VCaP (cell line): ENCODE data around the gene VPS35L.

Experiments
- H3K27ac ChIP-seq: fragments of 450-650 bp; 2 replicates; pipeline ENCODE4 v1.5.1; 2017
- TF ChIP-seq, protein P1 (sequence below): fragments of 450-650 bp; conservative IDR thresholded peaks from 2 replicates; pipeline ENCODE4 v1.5.1; 2017; ENCODE audit warnings: mild to moderate bottlenecking, moderate library complexity

The VPS35L gene

DNA sequence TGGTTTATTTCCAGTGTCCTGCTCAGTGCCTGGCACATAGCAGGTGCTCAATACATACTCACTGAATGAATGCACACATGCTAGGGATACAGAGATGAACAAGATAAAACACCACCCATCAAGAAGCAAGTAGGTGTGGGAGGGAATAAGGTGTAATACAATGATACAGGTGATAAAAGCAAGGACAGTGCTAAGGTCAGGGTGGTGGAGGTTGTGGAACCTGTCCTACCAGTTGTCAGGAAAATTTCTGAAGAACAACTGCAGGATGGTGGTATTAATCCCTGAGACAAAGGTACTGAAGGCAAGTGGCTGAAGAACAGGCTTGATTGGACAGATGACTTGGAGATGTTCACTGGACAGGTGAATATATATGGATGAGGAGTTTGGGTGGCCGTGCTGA lies 160.7 kb downstream of the VPS35L start:
- H3K27ac ChIP-seq: peak overlapping the region; percentile 71
- TF ChIP-seq, protein P1, sequence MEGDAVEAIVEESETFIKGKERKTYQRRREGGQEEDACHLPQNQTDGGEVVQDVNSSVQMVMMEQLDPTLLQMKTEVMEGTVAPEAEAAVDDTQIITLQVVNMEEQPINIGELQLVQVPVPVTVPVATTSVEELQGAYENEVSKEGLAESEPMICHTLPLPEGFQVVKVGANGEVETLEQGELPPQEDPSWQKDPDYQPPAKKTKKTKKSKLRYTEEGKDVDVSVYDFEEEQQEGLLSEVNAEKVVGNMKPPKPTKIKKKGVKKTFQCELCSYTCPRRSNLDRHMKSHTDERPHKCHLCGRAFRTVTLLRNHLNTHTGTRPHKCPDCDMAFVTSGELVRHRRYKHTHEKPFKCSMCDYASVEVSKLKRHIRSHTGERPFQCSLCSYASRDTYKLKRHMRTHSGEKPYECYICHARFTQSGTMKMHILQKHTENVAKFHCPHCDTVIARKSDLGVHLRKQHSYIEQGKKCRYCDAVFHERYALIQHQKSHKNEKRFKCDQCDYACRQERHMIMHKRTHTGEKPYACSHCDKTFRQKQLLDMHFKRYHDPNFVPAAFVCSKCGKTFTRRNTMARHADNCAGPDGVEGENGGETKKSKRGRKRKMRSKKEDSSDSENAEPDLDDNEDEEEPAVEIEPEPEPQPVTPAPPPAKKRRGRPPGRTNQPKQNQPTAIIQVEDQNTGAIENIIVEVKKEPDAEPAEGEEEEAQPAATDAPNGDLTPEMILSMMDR: no peak

DNA sequence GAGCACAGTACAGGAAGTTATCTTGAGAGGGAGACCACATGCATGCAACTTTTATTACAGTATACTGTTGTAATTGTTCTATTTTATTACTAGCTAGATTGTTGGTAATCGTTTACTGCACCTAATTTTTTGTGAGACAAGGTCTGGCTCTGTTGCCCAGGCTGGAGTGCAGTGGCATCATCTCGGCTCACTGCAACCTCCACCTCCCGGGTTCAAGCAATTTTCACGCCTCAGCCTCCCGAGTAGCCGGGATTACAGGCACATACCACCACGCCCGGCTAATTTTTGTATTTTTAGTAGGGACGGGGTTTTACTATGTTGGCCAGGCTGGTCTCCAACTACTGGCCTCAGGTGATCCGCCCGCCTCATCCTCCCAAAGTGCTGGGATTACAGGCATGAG lies 161.2 kb downstream of the VPS35L start:
- H3K27ac ChIP-seq: peak overlapping the region; percentile 71

DNA sequence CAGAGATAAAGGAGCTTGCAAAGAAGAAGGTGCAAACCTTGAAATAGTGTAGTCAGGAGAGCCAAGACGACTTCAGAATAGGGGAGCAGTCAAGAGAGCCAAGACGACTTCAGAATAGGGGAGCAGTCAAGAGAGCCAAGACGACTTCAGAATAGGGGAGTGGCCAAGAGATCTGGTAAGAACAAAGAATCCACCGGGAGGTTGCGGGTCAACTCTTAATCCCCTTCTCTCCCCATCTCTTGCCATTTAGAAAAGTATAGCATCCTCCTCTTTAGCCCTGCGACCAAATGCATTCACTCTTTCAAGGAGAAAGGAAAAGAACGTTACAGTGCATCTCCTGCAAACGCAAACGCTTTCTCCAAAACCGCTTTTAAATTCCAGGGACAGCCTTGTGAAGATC lies 161.8 kb downstream of the VPS35L start:
- peak overlapping the region; percentile 71 for H3K27ac ChIP-seq
- TF ChIP-seq, protein P1: no peak

DNA sequence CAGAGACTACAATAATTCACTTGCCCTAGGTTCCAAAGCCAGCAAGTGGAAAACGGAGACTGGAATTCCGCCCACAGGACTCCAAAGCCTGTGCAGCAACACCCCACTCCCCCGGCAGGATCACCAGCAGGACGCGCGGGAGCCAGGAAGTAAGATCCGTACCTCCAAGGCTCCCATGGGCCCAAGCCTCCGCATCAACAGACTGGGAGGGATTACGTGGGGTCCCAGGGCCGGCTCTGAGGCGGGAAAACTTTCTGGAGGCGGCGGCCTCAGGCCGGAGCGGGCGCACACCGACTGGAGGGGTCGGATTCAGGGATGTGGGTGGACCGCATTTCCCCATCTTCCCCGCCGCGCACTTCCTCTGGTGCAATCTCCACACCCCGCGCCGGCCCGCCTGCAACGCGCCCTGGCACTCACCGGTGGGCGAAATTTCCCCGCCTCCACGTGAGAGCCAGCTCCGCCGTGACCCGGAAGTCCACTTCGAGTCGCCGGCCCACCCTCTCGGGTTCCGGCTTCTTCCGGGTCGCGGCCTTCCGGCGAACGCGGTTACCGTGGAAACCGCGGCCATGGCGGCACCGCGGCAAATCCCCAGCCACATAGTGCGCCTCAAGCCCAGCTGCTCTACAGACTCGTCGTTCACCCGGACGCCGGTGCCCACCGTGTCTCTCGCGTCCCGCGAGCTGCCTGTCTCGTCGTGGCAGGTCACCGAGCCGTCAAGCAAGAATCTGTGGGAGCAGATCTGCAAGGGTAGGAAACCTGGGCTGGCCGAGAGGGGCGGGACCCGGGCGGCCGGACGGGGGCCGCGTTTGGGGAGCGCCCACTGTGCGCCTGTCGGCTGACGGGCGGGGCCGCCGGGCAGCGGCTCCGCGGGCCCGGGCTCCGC lies 162.5 kb downstream of the VPS35L start, which contains the start of the genes IQCK and KNOP1:
Gene IQCK, plus strand, starts transcription at position 531 of the 883 bp plus-strand sequence. Its CDS starts 36 bp downstream, at position 567.
Gene KNOP1, minus strand, starts transcription at position 487 of the 883 bp plus-strand sequence. CDS start 3,192 bp downstream, outside the sequence.
- peak within 1 kb of the TSS; percentile 71 for H3K27ac ChIP-seq
- TF ChIP-seq, protein P1: no peak

DNA sequence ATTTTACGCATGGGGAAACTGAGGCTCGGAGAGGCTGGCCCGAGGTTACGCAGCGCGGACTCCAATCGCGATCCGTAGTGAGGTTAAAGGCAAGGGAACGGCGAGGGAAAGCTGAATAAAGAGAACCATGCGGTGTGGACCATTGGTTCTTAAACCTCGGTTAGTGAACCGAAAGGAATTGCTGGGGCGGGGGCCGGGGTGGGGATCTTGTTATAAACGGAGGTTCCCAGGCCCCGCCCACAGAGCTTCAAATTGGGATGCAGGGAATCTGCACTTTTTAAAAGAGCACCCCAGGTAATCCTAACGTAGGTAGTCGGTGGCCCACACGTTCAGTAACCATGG lies 163.1 kb downstream of the VPS35L start:
- TF ChIP-seq, protein P1: no peak
- peak overlapping the region; percentile 71 for H3K27ac ChIP-seq

DNA sequence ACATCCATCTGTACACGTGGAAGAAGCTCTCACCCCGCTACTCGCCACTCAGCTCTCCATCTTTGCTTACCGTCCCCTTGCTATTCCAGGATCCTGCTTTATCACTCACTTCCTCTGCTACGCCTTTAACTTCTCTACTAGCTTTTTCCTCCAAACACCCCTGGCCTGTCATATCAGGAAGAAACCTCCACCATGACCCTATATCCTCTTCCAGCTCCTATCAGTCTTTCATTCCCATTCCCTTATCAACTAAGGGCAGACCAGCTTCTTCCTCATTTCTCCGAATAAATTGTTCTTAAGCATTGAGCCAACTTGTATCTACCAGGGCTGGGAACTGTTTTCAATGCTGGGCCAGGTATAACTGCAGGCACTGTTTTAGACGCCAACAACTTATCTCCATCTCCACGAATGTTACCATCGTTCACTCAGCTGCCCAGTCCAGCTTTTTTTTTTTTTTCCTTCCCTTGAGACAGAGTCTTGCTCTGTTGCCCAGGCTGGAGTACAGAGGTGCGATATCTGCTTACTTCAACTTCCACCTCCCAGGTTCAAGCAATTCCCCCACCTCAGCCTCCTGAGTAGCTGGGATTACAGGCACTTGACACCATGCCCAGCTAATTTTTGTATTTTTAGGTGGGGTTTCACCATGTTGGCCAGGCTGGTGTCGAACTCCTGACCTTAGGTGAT lies 166.9 kb downstream of the VPS35L start:
- H3K27ac ChIP-seq: no peak overlapping the region
- TF ChIP-seq, protein P1: no peak

DNA sequence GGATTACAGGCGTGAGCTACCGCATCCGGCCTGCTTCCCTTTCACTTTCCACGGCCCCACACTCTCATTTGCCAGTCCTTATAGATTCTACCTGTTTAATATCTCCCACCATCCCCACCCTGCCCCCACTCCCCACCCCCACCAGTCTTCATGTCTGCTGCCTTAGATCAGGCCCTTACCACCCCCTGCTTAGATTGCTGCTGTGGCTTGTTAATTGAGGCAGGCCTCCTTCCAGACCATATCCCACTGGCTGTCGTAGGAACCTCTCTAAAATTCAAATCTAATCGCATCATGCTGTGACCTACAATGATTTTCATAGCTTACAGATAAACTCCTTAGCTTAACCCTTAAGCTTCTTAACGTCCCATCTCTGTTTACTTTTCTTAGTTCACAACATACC lies 167.5 kb downstream of the VPS35L start:
- no peak overlapping the region for H3K27ac ChIP-seq
- TF ChIP-seq, protein P1: no peak

DNA sequence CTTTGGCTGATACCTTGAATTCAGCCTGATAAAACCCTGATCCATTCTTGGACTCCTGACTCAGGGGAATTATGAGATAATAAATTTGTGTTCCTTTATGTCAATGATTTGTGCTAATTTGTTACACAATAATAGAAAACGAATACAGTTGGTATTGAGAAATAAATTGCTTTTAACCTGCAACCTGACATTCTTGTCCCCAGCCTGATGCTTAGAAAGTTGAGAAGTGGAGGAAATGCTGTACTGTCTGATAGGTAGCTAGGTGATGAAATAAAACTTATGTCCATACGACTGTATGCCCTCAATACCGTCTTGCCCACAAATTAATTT lies 173.1 kb downstream of the VPS35L start:
- H3K27ac ChIP-seq: no peak overlapping the region
- TF ChIP-seq, protein P1: no peak
